GM19023 (cell line): Measurements from ENCODE around the gene CRISPLD2.

Source experiments
- ATAC-seq: cut with Tn5 transposase; IDR thresholded peaks from one replicate; pipeline ENCODE4 v1.9.1; 2021; ENCODE audit warnings: mild to moderate bottlenecking, moderate library complexity; ENCODE audit not compliant: unreplicated experiment

Gene CRISPLD2

GRCh38 chr16:84881702-84882521, 62.1 kb downstream of the CRISPLD2 start:
- ATAC-seq = no peak

GRCh38 chr16:84883301-84883700, 63.5 kb downstream of the CRISPLD2 start:
- ATAC-seq = no peak

GRCh38 chr16:84884246-84884595, 64.4 kb downstream of the CRISPLD2 start:
- ATAC-seq = no peak

- ATAC-seq = no peak
Observed at GRCh38 chr16:84884596-84885341, 65.0 kb downstream of the CRISPLD2 start.

- no peak for ATAC-seq
Observed at GRCh38 chr16:84885342-84885910, 65.6 kb downstream of the CRISPLD2 start.

GRCh38 chr16:84886497-84887090, 66.8 kb downstream of the CRISPLD2 start:
- ATAC-seq = no peak

- no peak for ATAC-seq
Observed at GRCh38 chr16:84887207-84887606, 67.4 kb downstream of the CRISPLD2 start.

- no peak for ATAC-seq
Observed at GRCh38 chr16:84888450-84888849, 68.7 kb downstream of the CRISPLD2 start.

GRCh38 chr16:84889066-84889465, 69.3 kb downstream of the CRISPLD2 start:
- no peak for ATAC-seq

GRCh38 chr16:84890427-84890826, 70.6 kb downstream of the CRISPLD2 start:
- ATAC-seq = no peak

GRCh38 chr16:84891149-84891795, 71.5 kb downstream of the CRISPLD2 start:
- ATAC-seq = no peak

- ATAC-seq = no peak
Observed at GRCh38 chr16:84892097-84892496, 72.3 kb downstream of the CRISPLD2 start.

- no peak for ATAC-seq
Observed at GRCh38 chr16:84893467-84893848, 73.7 kb downstream of the CRISPLD2 start.

GRCh38 chr16:84893849-84894599, 74.2 kb downstream of the CRISPLD2 start:
- no peak for ATAC-seq

GRCh38 chr16:84895016-84895415, 75.2 kb downstream of the CRISPLD2 start:
- no peak for ATAC-seq

- no peak for ATAC-seq
Observed at GRCh38 chr16:84896847-84897246, 77.1 kb downstream of the CRISPLD2 start.

- no peak for ATAC-seq
Observed at GRCh38 chr16:84897911-84898377, 78.2 kb downstream of the CRISPLD2 start.

GRCh38 chr16:84898447-84898846, 78.7 kb downstream of the CRISPLD2 start:
- no peak for ATAC-seq

- ATAC-seq = no peak
Observed at GRCh38 chr16:84899414-84899813, 79.6 kb downstream of the CRISPLD2 start.

GRCh38 chr16:84905965-84906460, 86.2 kb downstream of the CRISPLD2 start:
- ATAC-seq = no peak
